ENCODE data around the gene PCBD1. TPM values are rescaled to one million over a fixed set of nuclear protein-coding genes. Genes with fewer than 3 reads are reported as not detected.

Gene PCBD1
- total RNA-seq, 1 donor from 2014 or later = 25.5 TPM

- no peak for DNase-seq (ENCODE audit: low spot score)
These were observed 29.3 kb upstream of the PCBD1 start for GRCh38 chr10:70917635-70918034.

- DNase-seq (ENCODE audit: low spot score) = no peak
These were observed 28.9 kb upstream of the PCBD1 start for GRCh38 chr10:70917226-70917625.

- no peak for DNase-seq (ENCODE audit: low spot score)
These were observed 27.9 kb upstream of the PCBD1 start for GRCh38 chr10:70916241-70916640.

GRCh38 chr10:70915806-70916205 is 27.4 kb upstream of the PCBD1 start:
- DNase-seq (ENCODE audit: low spot score) = no peak

GRCh38 chr10:70915206-70915605 is 26.8 kb upstream of the PCBD1 start:
- DNase-seq (ENCODE audit: low spot score) = no peak

- DNase-seq (ENCODE audit: low spot score) = no peak
These were observed 26.0 kb upstream of the PCBD1 start for GRCh38 chr10:70914316-70914864.

GRCh38 chr10:70913893-70914240 is 25.5 kb upstream of the PCBD1 start:
- no peak for DNase-seq (ENCODE audit: low spot score)

GRCh38 chr10:70913191-70913892 is 25.0 kb upstream of the PCBD1 start:
- DNase-seq (ENCODE audit: low spot score) = no peak

- DNase-seq (ENCODE audit: low spot score) = no peak
These were observed 24.2 kb upstream of the PCBD1 start for GRCh38 chr10:70912556-70912955.

- DNase-seq (ENCODE audit: low spot score) = no peak
These were observed 23.0 kb upstream of the PCBD1 start for GRCh38 chr10:70911386-70911785.

GRCh38 chr10:70910486-70911341 is 22.3 kb upstream of the PCBD1 start:
- DNase-seq (ENCODE audit: low spot score) = no peak

- no peak for DNase-seq (ENCODE audit: low spot score)
These were observed 21.1 kb upstream of the PCBD1 start for GRCh38 chr10:70909326-70909935.

GRCh38 chr10:70908406-70909296 is 20.3 kb upstream of the PCBD1 start:
- no peak for DNase-seq (ENCODE audit: low spot score)

- no peak for DNase-seq (ENCODE audit: low spot score)
These were observed 19.5 kb upstream of the PCBD1 start for GRCh38 chr10:70907637-70908405.

- DNase-seq (ENCODE audit: low spot score) = no peak
These were observed 18.7 kb upstream of the PCBD1 start for GRCh38 chr10:70906953-70907636.

GRCh38 chr10:70906031-70906783 is 17.8 kb upstream of the PCBD1 start:
- DNase-seq (ENCODE audit: low spot score) = no peak

GRCh38 chr10:70905071-70906021 is 17.0 kb upstream of the PCBD1 start:
- DNase-seq (ENCODE audit: low spot score) = no peak
